HepG2 (cell line): ENCODE measurements around the gene CD300A. TPM values are rescaled to one million over a fixed set of nuclear protein-coding genes. Genes with fewer than 3 reads are reported as not detected.

ENCODE experiments used
- ATAC-seq: fragments of 200-7000 bp; cut with Tn5 transposase; 3 replicates; pipeline ENCODE4 v1.9.1; 2020; ENCODE audit warnings: mild to moderate bottlenecking, moderate library complexity
- BruUV-seq: library from RNA; stranded (reverse); fragments of 400-500 nt; replicated peaks from 2 replicates; lab custom pipeline; 2021; lab: Mats Ljungman, UMichigan
- CTCF ChIA-PET: fragments of 300-600 bp; formaldehyde crosslinking; extraction: SDS; loops from one replicate; lab custom pipeline; 2021; ENCODE audit warnings: low total read pairs, inconsistent platforms, low intra/inter-chr PET ratio; lab: Yijun Ruan, JAX
- POLR2A ChIA-PET: fragments of 350-600 bp; sonication (Branson Sonifier 250); formaldehyde crosslinking; loops from one replicate; lab custom pipeline; 2020; ENCODE audit warnings: antibody characterized with exemption, inconsistent platforms; lab: Yijun Ruan, JAX
- DNase-seq: peaks from one replicate; pipeline ENCODE4 v3.0.0-alpha.2; 2015; ENCODE audit warnings: low spot score
- FAIRE-seq: peaks from 3 replicates; lab custom pipeline; 2011; peaks lifted over from hg19 to GRCh38; lab: Jason Lieb, UNC
- H2AFZ ChIP-seq: one replicate; pipeline ENCODE4 v1.6.1; 2011; ENCODE audit warnings: low read length, inconsistent platforms
- H3K27ac ChIP-seq: fragments of 300-600 bp; 3 replicates; pipeline ENCODE4 v1.8.0; 2011; ENCODE audit warnings: mixed run types, mild to moderate bottlenecking, mixed read lengths, low read length, inconsistent platforms; ENCODE audit not compliant: insufficient read depth; ENCODE audit errors: extremely low read length
- H3K27me3 ChIP-seq, 2 experiments: fragments of 200-600 bp in 1 of 2; 2 replicates in 1 of 2; 3 replicates in 1 of 2; pipeline versions ENCODE4 v1.6.0 to v1.8.0; 2011; ENCODE audit warnings: low read length in 2 of 2, mild to moderate bottlenecking in 2 of 2, moderate library complexity in 2 of 2, inconsistent platforms in 1 of 2; ENCODE audit not compliant: insufficient read depth in 2 of 2, control insufficient read depth in 1 of 2
- H3K36me3 ChIP-seq, 2 experiments: fragments of 200-600 bp in 1 of 2; replicated peaks in 1 of 2; 2 replicates in 1 of 2; 3 replicates in 1 of 2; pipeline versions ENCODE4 v1.5.1 to v1.8.0; 2011; ENCODE audit warnings: low read length in 2 of 2, inconsistent platforms in 1 of 2; ENCODE audit not compliant: insufficient read depth in 2 of 2, control insufficient read depth in 1 of 2
- H3K4me1 ChIP-seq: 2 replicates; pipeline ENCODE4 v1.5.1; 2012; ENCODE audit warnings: low read length, inconsistent platforms; ENCODE audit not compliant: insufficient read depth
- H3K4me2 ChIP-seq: 2 replicates; pipeline ENCODE4 v1.6.0; 2011; ENCODE audit warnings: low read depth, low read length, inconsistent platforms
- H3K4me3 ChIP-seq, 3 experiments: fragments of 200-600 bp in 1 of 3; sonication (generic), shearing (Covaris generic) in 1 of 3; replicated peaks in 1 of 3; 2 replicates each; pipeline ENCODE4 v1.5.1; 2011 to 2016; ENCODE audit warnings: low read length in 3 of 3, inconsistent platforms in 2 of 3, low read depth in 2 of 3, mild to moderate bottlenecking in 2 of 3, control low read depth in 1 of 3, mixed read lengths in 1 of 3; ENCODE audit not compliant: insufficient read depth in 1 of 3
- H3K79me2 ChIP-seq: one replicate; pipeline ENCODE4 v1.6.1; 2011; ENCODE audit warnings: low read length, inconsistent platforms; ENCODE audit not compliant: insufficient read depth
- H3K9ac ChIP-seq: 2 replicates; pipeline ENCODE4 v1.6.0; 2011; ENCODE audit warnings: mild to moderate bottlenecking, low read depth, low read length, inconsistent platforms; ENCODE audit not compliant: insufficient read depth
- H3K9me3 ChIP-seq: 2 replicates; pipeline ENCODE4 v1.5.1; 2012; ENCODE audit warnings: mild to moderate bottlenecking, low read length
- H4K20me1 ChIP-seq: 2 replicates; pipeline ENCODE4 v1.6.0; 2011; ENCODE audit warnings: inconsistent platforms, mild to moderate bottlenecking, low read length, moderate library complexity; ENCODE audit not compliant: insufficient read depth
- GMEB2 ChIP-seq: IDR thresholded peaks from 2 replicates; pipeline ENCODE4 v1.6.1; 2016; ENCODE audit warnings: missing biosample characterization, missing genetic modification reagents, low read depth
- HDAC2 ChIP-seq: sonication (generic); formaldehyde crosslinking; IDR thresholded peaks from 2 replicates; pipeline ENCODE4 v1.4.0; 2020; ENCODE audit warnings: missing genetic modification reagents
- NCOA5 ChIP-seq: sonication (generic); formaldehyde crosslinking; IDR thresholded peaks from 2 replicates; pipeline ENCODE4 v1.4.0; 2020; ENCODE audit warnings: missing genetic modification reagents
- NKX3-1 ChIP-seq: sonication (generic); formaldehyde crosslinking; IDR thresholded peaks from 2 replicates; pipeline ENCODE4 v1.5.0; 2020; ENCODE audit warnings: missing genetic modification reagents
- PAWR ChIP-seq: sonication (generic); formaldehyde crosslinking; IDR thresholded peaks from 2 replicates; pipeline ENCODE4 v1.4.0; 2020; ENCODE audit warnings: missing genetic modification reagents, mild to moderate bottlenecking, borderline replicate concordance
- SCMH1 ChIP-seq: sonication (generic); formaldehyde crosslinking; IDR thresholded peaks from 2 replicates; pipeline ENCODE4 v1.9.0; 2021; ENCODE audit warnings: missing genetic modification reagents, mild to moderate bottlenecking, borderline replicate concordance
- TFDP2 ChIP-seq: sonication (generic); formaldehyde crosslinking; IDR thresholded peaks from 2 replicates; pipeline ENCODE4 v1.4.0; 2020; ENCODE audit warnings: missing genetic modification reagents
- XRCC5 ChIP-seq: fragments of 200-400 bp; formaldehyde crosslinking; optimal IDR thresholded peaks from 2 replicates; pipeline ENCODE3; 2017; ENCODE audit warnings: mild to moderate bottlenecking, low read length
- ZBTB26 ChIP-seq: IDR thresholded peaks from 2 replicates; pipeline ENCODE4 v1.6.1; 2016; ENCODE audit warnings: missing compliant biosample characterization, missing genetic modification reagents, borderline replicate concordance
- ZBTB38 ChIP-seq: sonication (generic); formaldehyde crosslinking; IDR thresholded peaks from 2 replicates; pipeline ENCODE4 v1.5.1; 2020; ENCODE audit warnings: mild to moderate bottlenecking, missing genetic modification reagents
- ZNF251 ChIP-seq: sonication (generic); formaldehyde crosslinking; IDR thresholded peaks from 2 replicates; pipeline ENCODE4 v1.9.0; 2021; ENCODE audit warnings: mild to moderate bottlenecking, missing genetic modification reagents
- ZNF432 ChIP-seq: sonication (generic); formaldehyde crosslinking; IDR thresholded peaks from 2 replicates; pipeline ENCODE4 v1.5.0; 2020; ENCODE audit warnings: missing genetic modification reagents, mild to moderate bottlenecking, borderline replicate concordance
- ZNF44 ChIP-seq: sonication (generic); formaldehyde crosslinking; IDR thresholded peaks from 2 replicates; pipeline ENCODE4 v1.5.1; 2020; ENCODE audit warnings: mild to moderate bottlenecking, missing genetic modification reagents
- ZNF468 ChIP-seq: sonication (generic); formaldehyde crosslinking; IDR thresholded peaks from 2 replicates; pipeline ENCODE4 v1.8.0; 2022; ENCODE audit warnings: mild to moderate bottlenecking, moderate library complexity, missing genetic modification reagents
- ZNF496 ChIP-seq: sonication (generic); formaldehyde crosslinking; IDR thresholded peaks from 2 replicates; pipeline ENCODE4 v1.8.1; 2023; ENCODE audit warnings: mild to moderate bottlenecking, moderate library complexity, missing genetic modification reagents; ENCODE audit not compliant: insufficient replicate concordance
- ZNF704 ChIP-seq: sonication (generic); formaldehyde crosslinking; IDR thresholded peaks from 2 replicates; pipeline ENCODE4 v1.8.1; 2023; ENCODE audit warnings: mild to moderate bottlenecking, inconsistent platforms, moderate library complexity, missing genetic modification reagents, borderline replicate concordance
- ZNF780A ChIP-seq: sonication (generic); formaldehyde crosslinking; IDR thresholded peaks from 2 replicates; pipeline ENCODE4 v1.8.0; 2022; ENCODE audit warnings: mild to moderate bottlenecking, missing genetic modification reagents, moderate library complexity
- ZNF850 ChIP-seq: sonication (generic); formaldehyde crosslinking; conservative IDR thresholded peaks from 2 replicates; pipeline ENCODE4 v1.9.0; 2021; ENCODE audit warnings: mild to moderate bottlenecking, missing genetic modification reagents
- WGBS: methylation state at CpG from one replicate; pipeline ENCODE4 v1.1.6; 2017; ENCODE audit warnings: low lambda C conversion rate; 5-methylcytosine and 5-hydroxymethylcytosine counted together
- in situ Hi-C: cut with HindIII; loops from 2 replicates; pipeline ENCODE4 v1.10.0; 2017; ENCODE audit warnings: low pct_unique_long_range_greater_than_20kb; ENCODE audit not compliant: extremely low pct_ligation_motif_present
- intact Hi-C: fragments of 100-400 bp; cut with micrococcal nuclease; formaldehyde crosslinking; loops from one replicate; pipeline ENCODE4 v1.10.0; 2022; ENCODE audit not compliant: unreplicated experiment
- polyA plus RNA-seq, 8 experiments: library from polyadenylated mRNA; depleted of rRNA in 3 of 8; stranded (reverse) in 7 of 8; unstranded in 1 of 8; fragments of >200 nt; fragmentation: Illumina TruSeq in 4 of 8; extraction: Trizol in 4 of 8; gene quantifications; 2 replicates each; pipeline versions ENCODE4 v1.2.1 to v1.2.3, GENCODE V29; 2011 to 2016; ENCODE audit warnings: low read depth in 4 of 8, missing spikeins in 1 of 8, mixed read lengths in 1 of 8; ENCODE audit not compliant: insufficient read depth in 1 of 8
- total RNA-seq, 5 experiments: library from RNA; depleted of rRNA; stranded (reverse); fragments of >200 nt; fragmentation: Illumina TruSeq; extraction: Trizol; gene quantifications; 2 replicates each; pipeline ENCODE4 v1.2.3, GENCODE V29; 2016; ENCODE audit warnings: low read depth in 1 of 5

The CD300A gene
- total and polyA plus RNA-seq, 2 of the 13 experiments (the other 11 are each of a cell fraction or from before 2014, with no cell fraction given), result not detected

GRCh38 chr17:74452841-74453661 is 13.4 kb upstream of the CD300A start:
- H4K20me1 ChIP-seq, result no peaks in the 10 kb centered on the region; the same call in 1 of the 2 replicates
- CTCF ChIA-PET, result no interaction called here
- no peaks in the 10 kb centered on the region for H3K9me3 ChIP-seq
- H2AFZ ChIP-seq, result no peak overlapping the region
- no peak for DNase-seq
- peaks cover 1 to 5% of the 10 kb centered on the region in 2 experiments; a peak in 1 of 5 replicates for H3K36me3 ChIP-seq
- no peaks in the 10 kb centered on the region for H3K79me2 ChIP-seq
- in situ Hi-C loops (no loop called here), intact Hi-C loops (loop anchor here (1.0 to 10.0 kb wide), 2 partner anchors 10 to 248 kb away; partner anchors contain the start of gene RPL38)
- no peak overlapping the region for H3K27ac ChIP-seq
- peaks cover 0 to 13% of the 10 kb centered on the region in 2 experiments; a peak in 1 of 5 replicates for H3K27me3 ChIP-seq
- no TSS peak for BruUV-seq
- peak overlapping the region; percentile 46 to 76 (median 59); a peak in 5 of 6 replicates for H3K4me3 ChIP-seq
- ATAC-seq, result peak; percentile 25
- FAIRE-seq, result no peak
- peaks cover 39% of the 10 kb centered on the region for H3K4me1 ChIP-seq
- peak overlapping the region; percentile 95 for H3K4me2 ChIP-seq
- WGBS, result 28% methylated on average over 18 of the region's 22 CpGs
- POLR2A ChIA-PET, result interaction anchor here (1.9 to 6.2 kb wide), 8 partner anchors 10 to 85 kb away, joined by 6 to 126 read pairs (median 26); no protein-coding TSS in a partner anchor
- H3K9ac ChIP-seq, result peak overlapping the region; percentile 38
- no peak for TF ChIP-seq ZNF468 (CRISPR knock-in tag)
- no peak for TF ChIP-seq PAWR (CRISPR knock-in tag)
- TF ChIP-seq ZNF850 (CRISPR knock-in tag), result no peak
- no peak for TF ChIP-seq ZNF251 (CRISPR knock-in tag)
- no peak for TF ChIP-seq GMEB2 (CRISPR knock-in tag)
- peak; percentile 17; the same call in 1 of the 2 replicates for TF ChIP-seq ZBTB38 (CRISPR knock-in tag)
- TF ChIP-seq HDAC2, result no peak
- TF ChIP-seq TFDP2, result no peak
- TF ChIP-seq ZNF432 (CRISPR knock-in tag), result no peak
- TF ChIP-seq ZNF496 (CRISPR knock-in tag), result no peak
- no peak for TF ChIP-seq ZNF704
- TF ChIP-seq XRCC5, result peak; percentile 39
- TF ChIP-seq ZNF44 (CRISPR knock-in tag), result 0 out of 2 replicates have a peak, but pooled peaks have one; percentile 43
- no peak for TF ChIP-seq SCMH1 (CRISPR knock-in tag)
- TF ChIP-seq NKX3-1 (CRISPR knock-in tag), result no peak
- TF ChIP-seq ZNF780A (CRISPR knock-in tag), result no peak
- TF ChIP-seq NCOA5 (CRISPR knock-in tag), result no peak
- no peak for TF ChIP-seq ZBTB26
